HG03442 (cell line): Measurements from ENCODE around the gene FGF23.

Experiments used
- ATAC-seq: cut with Tn5 transposase; IDR thresholded peaks from one replicate; pipeline ENCODE4 v1.9.1; 2021; ENCODE audit warnings: mild to moderate bottlenecking, moderate library complexity; ENCODE audit not compliant: unreplicated experiment

The FGF23 gene

GRCh38 chr12:4386801-4387200 is 7.3 kb upstream of the FGF23 start:
- no peak for ATAC-seq

GRCh38 chr12:4383304-4383865 is 3.9 kb upstream of the FGF23 start:
- no peak for ATAC-seq

GRCh38 chr12:4380332-4380731 is 820 bp upstream of the FGF23 start:
- ATAC-seq, result no peak

GRCh38 chr12:4378772-4379171 is 740 bp downstream of the FGF23 start:
- ATAC-seq, result no peak

- no peak for ATAC-seq
Observed at GRCh38 chr12:4375449-4375848, 4.1 kb downstream of the FGF23 start.

- no peak for ATAC-seq
Observed at GRCh38 chr12:4372653-4373052, 6.9 kb downstream of the FGF23 start.

GRCh38 chr12:4370265-4370664 is 9.2 kb downstream of the FGF23 start:
- ATAC-seq, result no peak

- ATAC-seq, result no peak
Observed at GRCh38 chr12:4369548-4369947, 10.0 kb downstream of the FGF23 start.

GRCh38 chr12:4366090-4366489 is 13.4 kb downstream of the FGF23 start:
- no peak for ATAC-seq

- no peak for ATAC-seq
Observed at GRCh38 chr12:4356041-4356327, 23.5 kb downstream of the FGF23 start.

GRCh38 chr12:4355156-4356040 is 24.1 kb downstream of the FGF23 start:
- ATAC-seq, result no peak

GRCh38 chr12:4353785-4354208 is 25.7 kb downstream of the FGF23 start:
- no peak for ATAC-seq

GRCh38 chr12:4346931-4347330 is 32.6 kb downstream of the FGF23 start:
- no peak for ATAC-seq

GRCh38 chr12:4331842-4332241 is 47.7 kb downstream of the FGF23 start:
- no peak for ATAC-seq

GRCh38 chr12:4331221-4331620 is 48.3 kb downstream of the FGF23 start:
- ATAC-seq, result no peak

- no peak for ATAC-seq
Observed at GRCh38 chr12:4330203-4330602, 49.3 kb downstream of the FGF23 start.

- no peak for ATAC-seq
Observed at GRCh38 chr12:4327293-4327692, 52.2 kb downstream of the FGF23 start.

GRCh38 chr12:4325966-4326365 is 53.5 kb downstream of the FGF23 start:
- no peak for ATAC-seq

GRCh38 chr12:4324366-4324765 is 55.1 kb downstream of the FGF23 start:
- ATAC-seq, result no peak

GRCh38 chr12:4323396-4323795 is 56.1 kb downstream of the FGF23 start:
- ATAC-seq, result no peak

- no peak for ATAC-seq
Observed at GRCh38 chr12:4322726-4323125, 56.8 kb downstream of the FGF23 start.

- ATAC-seq, result peak; percentile 93
Observed at GRCh38 chr12:4320853-4321701, 58.4 kb downstream of the FGF23 start, which contains the start of gene TIGAR. Gene TIGAR (plus strand): TSS chr12:4321213. CDS start chr12:4321272, 59 bp downstream.
